MCF 10A (cell line): ENCODE data around the gene EIF4G2. TPM values are rescaled to one million over a fixed set of nuclear protein-coding genes. Genes with fewer than 3 reads are reported as not detected.

ENCODE experiments used
- BruUV-seq: library from RNA; stranded (reverse); fragments of 400-500 nt; replicated peaks from 2 replicates; lab custom pipeline; 2021; lab: Mats Ljungman, UMichigan
- CTCF ChIA-PET: fragments of 300-600 bp; sonication (Branson Sonifier 250); formaldehyde crosslinking; extraction: SDS; loops from one replicate; lab custom pipeline; 2021; ENCODE audit warnings: antibody characterized with exemption, inconsistent platforms; lab: Yijun Ruan, JAX
- POLR2A ChIA-PET: fragments of 300-600, 350-650 bp; sonication (Branson Sonifier 250); formaldehyde crosslinking; extraction: SDS; loops from one replicate; lab custom pipeline; 2020; ENCODE audit warnings: antibody characterized with exemption, inconsistent platforms; lab: Yijun Ruan, JAX
- DNase-seq: peaks from one replicate; pipeline ENCODE4 v3.0.0-alpha.2; 2018; ENCODE audit not compliant: unreplicated experiment
- H3K27ac Mint-ChIP-seq: one replicate; pipeline ENCODE4 v1.8.0; 2022; ENCODE audit warnings: mild to moderate bottlenecking, low read depth, mixed read lengths; ENCODE audit not compliant: unreplicated experiment
- H3K27me3 Mint-ChIP-seq: one replicate; pipeline ENCODE4 v1.8.0; 2022; ENCODE audit warnings: mixed read lengths; ENCODE audit not compliant: insufficient read depth, unreplicated experiment
- H3K36me3 Mint-ChIP-seq: one replicate; pipeline ENCODE4 v1.8.0; 2022; ENCODE audit warnings: mild to moderate bottlenecking, moderate library complexity, mixed read lengths; ENCODE audit not compliant: insufficient read depth, unreplicated experiment
- H3K4me1 Mint-ChIP-seq: one replicate; pipeline ENCODE4 v1.8.0; 2022; ENCODE audit warnings: mixed read lengths; ENCODE audit not compliant: insufficient read depth, unreplicated experiment
- H3K4me3 Mint-ChIP-seq: one replicate; pipeline ENCODE4 v1.8.0; 2022; ENCODE audit warnings: mild to moderate bottlenecking, moderate library complexity, mixed read lengths; ENCODE audit not compliant: unreplicated experiment
- H3K9me3 Mint-ChIP-seq: one replicate; pipeline ENCODE4 v1.8.0; 2022; ENCODE audit warnings: mixed read lengths; ENCODE audit not compliant: unreplicated experiment
- intact Hi-C: fragments of 100-400 bp; cut with micrococcal nuclease; formaldehyde crosslinking; loops from 2 replicates; pipeline ENCODE4 v1.14.1; 2022
- total RNA-seq: library from RNA; stranded (reverse); gene quantifications from 2 replicates; pipeline ENCODE4 v1.2.3, GENCODE V29; 2022
- TF ChIP-seq, protein P1 (sequence below): fragments of 200-600 bp; IDR thresholded peaks from one replicate; pipeline ENCODE4 v1.8.0; 2022; ENCODE audit warnings: antibody characterized with exemption, mild to moderate bottlenecking; ENCODE audit not compliant: unreplicated experiment

The EIF4G2 gene
- total RNA-seq, 1 experiment from 2014 or later = 817 TPM

DNA sequence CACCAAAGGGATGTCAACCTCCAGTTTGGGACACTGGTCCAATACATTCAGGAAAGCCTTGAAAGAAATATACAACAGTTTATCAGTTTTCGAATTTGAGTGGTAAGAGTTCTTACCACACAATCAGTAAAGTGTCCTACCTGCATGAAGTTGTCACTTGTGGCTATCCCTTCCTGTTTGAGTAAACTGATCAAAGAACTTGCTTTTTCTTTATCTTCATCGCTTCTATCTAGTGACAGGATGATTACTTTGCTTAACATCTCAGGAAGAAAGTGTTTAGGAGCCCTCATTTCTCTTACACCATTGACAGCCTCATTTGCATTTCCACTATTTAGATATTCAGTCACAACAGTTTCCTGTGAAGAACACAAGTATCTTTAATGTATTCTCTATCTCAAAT is 8.4 kb downstream of the EIF4G2 start:
- CTCF ChIA-PET = interaction anchor here (0.7 kb wide), 1 partner anchor 184 kb away, joined by 3 read pairs; no protein-coding TSS in a partner anchor
- no peak for DNase-seq
- POLR2A ChIA-PET = interaction anchor here (1.5 to 5.3 kb wide), 2 partner anchors 9 to 58 kb away, joined by 5 to 60 read pairs; partner anchors contain the start of genes EIF4G2 and ZBED5
- intact Hi-C loops = no loop called here
- no peak overlapping the region for H3K4me3 Mint-ChIP-seq
- H3K9me3 Mint-ChIP-seq = no peaks in the 10 kb centered on the region
- BruUV-seq = TSS peak; percentile 27
- H3K27me3 Mint-ChIP-seq = no peaks in the 10 kb centered on the region
- TF ChIP-seq, protein P1, sequence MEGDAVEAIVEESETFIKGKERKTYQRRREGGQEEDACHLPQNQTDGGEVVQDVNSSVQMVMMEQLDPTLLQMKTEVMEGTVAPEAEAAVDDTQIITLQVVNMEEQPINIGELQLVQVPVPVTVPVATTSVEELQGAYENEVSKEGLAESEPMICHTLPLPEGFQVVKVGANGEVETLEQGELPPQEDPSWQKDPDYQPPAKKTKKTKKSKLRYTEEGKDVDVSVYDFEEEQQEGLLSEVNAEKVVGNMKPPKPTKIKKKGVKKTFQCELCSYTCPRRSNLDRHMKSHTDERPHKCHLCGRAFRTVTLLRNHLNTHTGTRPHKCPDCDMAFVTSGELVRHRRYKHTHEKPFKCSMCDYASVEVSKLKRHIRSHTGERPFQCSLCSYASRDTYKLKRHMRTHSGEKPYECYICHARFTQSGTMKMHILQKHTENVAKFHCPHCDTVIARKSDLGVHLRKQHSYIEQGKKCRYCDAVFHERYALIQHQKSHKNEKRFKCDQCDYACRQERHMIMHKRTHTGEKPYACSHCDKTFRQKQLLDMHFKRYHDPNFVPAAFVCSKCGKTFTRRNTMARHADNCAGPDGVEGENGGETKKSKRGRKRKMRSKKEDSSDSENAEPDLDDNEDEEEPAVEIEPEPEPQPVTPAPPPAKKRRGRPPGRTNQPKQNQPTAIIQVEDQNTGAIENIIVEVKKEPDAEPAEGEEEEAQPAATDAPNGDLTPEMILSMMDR = no peak
- peaks cover 4% of the 10 kb centered on the region for H3K4me1 Mint-ChIP-seq
- peaks cover 98% of the 10 kb centered on the region for H3K36me3 Mint-ChIP-seq
- H3K27ac Mint-ChIP-seq = no peak overlapping the region

DNA sequence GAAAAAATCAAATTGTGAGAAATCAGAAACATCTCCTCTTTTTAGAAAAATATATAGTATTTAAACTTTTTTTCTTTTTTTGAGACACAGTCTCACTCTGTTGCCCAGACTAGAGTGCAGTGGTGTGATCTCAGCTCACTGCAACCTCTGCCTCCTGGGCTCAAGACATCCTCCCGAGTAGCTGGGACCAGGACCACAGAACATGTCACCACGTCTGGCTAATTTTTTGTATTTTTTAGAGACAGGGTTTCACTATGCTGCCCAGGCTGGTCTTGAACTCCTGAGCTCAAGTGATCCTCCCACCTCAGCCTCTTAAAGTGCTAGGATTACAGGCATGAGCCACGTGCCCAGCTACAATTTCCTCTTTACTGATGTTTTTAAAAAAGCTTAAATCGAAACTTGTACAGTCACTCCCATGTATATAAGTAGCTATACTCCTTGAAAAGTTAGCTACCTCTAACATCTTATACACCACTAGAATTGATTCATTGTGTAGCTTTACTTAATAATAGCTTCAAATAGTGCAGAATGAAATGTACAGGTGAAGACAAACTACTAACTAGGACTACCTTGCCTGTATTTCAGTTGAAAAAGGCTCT is 10.3 kb downstream of the EIF4G2 start:
- DNase-seq = no peak
- ChIA-PET CTCF (interaction anchor here (0.6 to 1.3 kb wide), 4 partner anchors 10 to 135 kb away, joined by 3 to 4 read pairs (median 4); partner anchors contain the start of gene EIF4G2), POLR2A (interaction anchor here (0.9 to 5.3 kb wide), 3 partner anchors 10 to 60 kb away, joined by 3 to 60 read pairs (median 4); partner anchors contain the start of gene EIF4G2)
- intact Hi-C loops = no loop called here
- TF ChIP-seq, protein P1 = no peak
- no peak overlapping the region for H3K27ac Mint-ChIP-seq
- H3K4me1 Mint-ChIP-seq = peaks cover 4% of the 10 kb centered on the region
- no peaks in the 10 kb centered on the region for H3K9me3 Mint-ChIP-seq
- H3K4me3 Mint-ChIP-seq = no peak overlapping the region
- BruUV-seq = no TSS peak
- H3K27me3 Mint-ChIP-seq = no peaks in the 10 kb centered on the region
- H3K36me3 Mint-ChIP-seq = peaks cover 90% of the 10 kb centered on the region

DNA sequence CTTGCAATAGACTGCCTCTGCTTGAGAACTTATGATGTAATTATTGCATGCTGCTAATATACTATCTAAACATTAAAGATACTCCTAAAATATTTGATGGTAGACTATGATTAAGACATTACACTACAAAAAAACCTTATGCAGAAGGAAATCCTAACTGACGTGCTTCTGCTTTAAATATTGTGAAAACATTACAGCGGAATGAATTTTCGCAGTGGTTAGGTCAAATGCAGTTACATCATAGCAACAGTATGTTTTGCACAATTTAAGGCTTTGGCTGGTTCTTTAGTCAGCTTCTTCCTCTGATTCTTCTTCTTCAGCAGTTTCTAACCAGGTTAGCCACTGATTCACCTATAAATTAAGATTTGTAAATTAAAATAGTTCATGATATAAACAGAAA is 11.2 kb downstream of the EIF4G2 start:
- no TSS peak for BruUV-seq
- H3K27me3 Mint-ChIP-seq = no peaks in the 10 kb centered on the region
- POLR2A ChIA-PET = interaction anchor here (5.3 kb wide), 1 partner anchor 11 kb away, joined by 60 read pairs; the partner anchor contains the start of gene EIF4G2
- peaks cover 81% of the 10 kb centered on the region for H3K36me3 Mint-ChIP-seq
- no peak for DNase-seq
- H3K4me1 Mint-ChIP-seq = peaks cover 10% of the 10 kb centered on the region
- CTCF ChIA-PET = no interaction called here
- no peak overlapping the region for H3K4me3 Mint-ChIP-seq
- TF ChIP-seq, protein P1 = no peak
- no peaks in the 10 kb centered on the region for H3K9me3 Mint-ChIP-seq
- intact Hi-C loops = no loop called here
- no peak overlapping the region for H3K27ac Mint-ChIP-seq

DNA sequence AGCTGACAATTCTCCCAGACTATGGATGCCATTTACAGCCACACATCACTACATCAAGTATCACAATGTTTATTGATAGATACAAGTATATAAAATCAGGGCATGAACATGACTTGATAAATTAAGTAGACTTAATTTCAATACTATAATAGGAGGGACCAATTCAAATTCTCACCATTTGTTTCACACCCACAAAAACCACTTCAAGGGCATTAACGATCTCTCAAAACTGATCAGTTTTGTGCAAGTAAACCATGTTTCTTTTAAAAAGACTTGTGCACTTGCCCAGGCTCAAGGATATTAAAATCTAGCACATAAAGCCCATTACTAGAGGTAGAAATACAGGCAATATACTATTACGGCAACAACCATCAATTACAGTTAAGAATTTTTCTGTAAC is 11.7 kb downstream of the EIF4G2 start:
- Mint-ChIP-seq H3K4me1 (peaks cover 12% of the 10 kb centered on the region), H3K27me3 (no peaks in the 10 kb centered on the region), H3K27ac (no peak overlapping the region), H3K4me3 (no peak overlapping the region), H3K36me3 (peaks cover 76% of the 10 kb centered on the region), H3K9me3 (no peaks in the 10 kb centered on the region)
- BruUV-seq = TSS peak; percentile 27
- intact Hi-C loops = no loop called here
- no peak for DNase-seq
- TF ChIP-seq, protein P1 = no peak
- ChIA-PET POLR2A (interaction anchor here (1.2 to 5.3 kb wide), 2 partner anchors 8 to 12 kb away, joined by 4 to 60 read pairs; partner anchors contain the start of gene EIF4G2), CTCF (no interaction called here)
